IMR-90 (cell line): Measurements from ENCODE around the gene INF2. TPM values are rescaled to one million over a fixed set of nuclear protein-coding genes. Genes with fewer than 3 reads are reported as not detected.
"Not testable (repeated sequence)": the region's sequence is repeated elsewhere in the genome, so short reads cannot be mapped to it uniquely, and the experiment has no call there.

Experiments used
- ATAC-seq: fragments of 200-7000 bp; cut with Tn5 transposase; 2 replicates; pipeline ENCODE4 v1.9.1; 2020; ENCODE audit warnings: low read depth, mild to moderate bottlenecking, moderate library complexity
- BruUV-seq: library from RNA; stranded (reverse); fragments of 400-500 nt; replicated peaks from 2 replicates; lab custom pipeline; 2021; lab: Mats Ljungman, UMichigan
- CTCF ChIA-PET: fragments of 300-600 bp; formaldehyde crosslinking; extraction: SDS; loops from one replicate; lab custom pipeline; 2021; ENCODE audit warnings: antibody characterized with exemption; lab: Yijun Ruan, JAX
- POLR2A ChIA-PET: fragments of 300-600 bp; sonication (Branson Sonifier 250); formaldehyde crosslinking; loops from one replicate; lab custom pipeline; 2022; ENCODE audit warnings: antibody characterized with exemption; ENCODE audit not compliant: unreplicated experiment; lab: Charles Lee
- DNase-seq: peaks from one replicate; pipeline ENCODE4 v3.0.0; 2013
- H2AFZ ChIP-seq: replicated peaks from 2 replicates; pipeline ENCODE3; 2013; ENCODE audit warnings: low read length, mild to moderate bottlenecking; ENCODE audit not compliant: poor library complexity
- H2AK5ac ChIP-seq: 2 replicates; pipeline ENCODE4 v1.6.1; 2013; ENCODE audit warnings: low read depth, low read length, inconsistent platforms
- H2AK9ac ChIP-seq: replicated peaks from 2 replicates; pipeline ENCODE3; 2013; ENCODE audit warnings: mild to moderate bottlenecking, low read depth, low read length, moderate library complexity; ENCODE audit not compliant: poor library complexity
- H2BK120ac ChIP-seq: 2 replicates; pipeline ENCODE4 v1.6.1; 2013; ENCODE audit warnings: low read depth, low read length, inconsistent platforms
- H2BK15ac ChIP-seq: 3 replicates; pipeline ENCODE4 v1.6.1; 2013; ENCODE audit warnings: low read depth, low read length, inconsistent platforms
- H2BK20ac ChIP-seq: 2 replicates; pipeline ENCODE4 v1.6.1; 2013; ENCODE audit warnings: low read depth, mild to moderate bottlenecking, inconsistent platforms, low read length, moderate library complexity
- H2BK5ac ChIP-seq: 2 replicates; pipeline ENCODE4 v1.6.1; 2013; ENCODE audit warnings: mild to moderate bottlenecking, low read depth, low read length, inconsistent platforms; ENCODE audit not compliant: poor library complexity, severe bottlenecking
- H3K14ac ChIP-seq: replicated peaks from 2 replicates; pipeline ENCODE4 v1.6.1; 2013; ENCODE audit warnings: low read depth, low read length, inconsistent platforms
- H3K18ac ChIP-seq: 2 replicates; pipeline ENCODE4 v1.6.1; 2013; ENCODE audit warnings: low read depth, low read length, control low read depth
- H3K23ac ChIP-seq: 2 replicates; pipeline ENCODE4 v1.6.1; 2013; ENCODE audit warnings: low read depth, low read length, inconsistent platforms
- H3K27ac ChIP-seq: 2 replicates; pipeline ENCODE4 v1.5.1; 2013; ENCODE audit warnings: mild to moderate bottlenecking, control low read depth, low read length; ENCODE audit not compliant: insufficient read depth
- H3K27me3 ChIP-seq: 2 replicates; pipeline ENCODE4 v1.6.1; 2013; ENCODE audit warnings: low read length; ENCODE audit not compliant: control insufficient read depth, insufficient read depth
- H3K36me3 ChIP-seq: 2 replicates; pipeline ENCODE4 v1.6.1; 2013; ENCODE audit warnings: low read length, mixed read lengths; ENCODE audit not compliant: control insufficient read depth, insufficient read depth
- H3K4ac ChIP-seq: 2 replicates; pipeline ENCODE4 v1.6.1; 2013; ENCODE audit warnings: low read depth, low read length, inconsistent platforms
- H3K4me1 ChIP-seq: 2 replicates; pipeline ENCODE4 v1.6.1; 2013; ENCODE audit warnings: low read length, mixed read lengths; ENCODE audit not compliant: control insufficient read depth, insufficient read depth
- H3K4me2 ChIP-seq: 2 replicates; pipeline ENCODE4 v1.6.1; 2013; ENCODE audit warnings: low read depth, mild to moderate bottlenecking, control low read depth, low read length, moderate library complexity
- H3K4me3 ChIP-seq: 2 replicates; pipeline ENCODE4 v1.5.1; 2013; ENCODE audit warnings: low read depth, mild to moderate bottlenecking, control low read depth, low read length, moderate library complexity; ENCODE audit not compliant: insufficient read depth
- H3K56ac ChIP-seq: 2 replicates; pipeline ENCODE4 v1.6.1; 2013; ENCODE audit warnings: low read length, inconsistent platforms; ENCODE audit not compliant: insufficient read depth; ENCODE audit errors: extremely low read depth
- H3K79me1 ChIP-seq, 2 experiments: 2 replicates each; pipeline ENCODE4 v1.6.1; 2013; ENCODE audit warnings: low read length in 2 of 2, inconsistent platforms in 1 of 2, low read depth in 1 of 2
- H3K9ac ChIP-seq: 2 replicates; pipeline ENCODE4 v1.6.1; 2013; ENCODE audit warnings: low read depth, low read length, control low read depth
- H3K9me1 ChIP-seq: 2 replicates; pipeline ENCODE4 v1.6.1; 2013; ENCODE audit warnings: low read length, inconsistent platforms; ENCODE audit not compliant: insufficient read depth
- H3K9me3 ChIP-seq: 2 replicates; pipeline ENCODE4 v1.6.1; 2013; ENCODE audit warnings: low read length; ENCODE audit not compliant: control insufficient read depth, insufficient read depth
- H4K20me1 ChIP-seq: 2 replicates; pipeline ENCODE4 v1.6.1; 2013; ENCODE audit warnings: low read length, inconsistent platforms; ENCODE audit not compliant: insufficient read depth
- H4K5ac ChIP-seq: 2 replicates; pipeline ENCODE4 v1.6.1; 2013; ENCODE audit warnings: mild to moderate bottlenecking, low read depth, low read length, control low read depth
- H4K8ac ChIP-seq, 2 experiments: 2 replicates each; pipeline ENCODE4 v1.6.1; 2013; ENCODE audit warnings: low read depth in 2 of 2, low read length in 2 of 2, control low read depth in 1 of 2, inconsistent platforms in 1 of 2
- H4K91ac ChIP-seq: 2 replicates; pipeline ENCODE4 v1.6.1; 2013; ENCODE audit warnings: low read depth, low read length, inconsistent platforms; ENCODE audit not compliant: insufficient read depth
- WGBS, 2 experiments: methylation state at CpG; one replicate each; pipeline versions ENCODE4 v1.1.5 to v1.1.7; 2013; ENCODE audit warnings: missing lambda C conversion rate in 2 of 2; ENCODE audit not compliant: insufficient read length in 1 of 2; ENCODE audit errors: extremely low coverage in 2 of 2; 5-methylcytosine and 5-hydroxymethylcytosine counted together
- dilution Hi-C: fragments of 300-500 bp; cut with HindIII; formaldehyde crosslinking; loops from one replicate; pipeline ENCODE4 v1.14.3; 2018; ENCODE audit warnings: low sequenced_read_pairs; ENCODE audit not compliant: unreplicated experiment
- in situ Hi-C: fragments of 300-500 bp; cut with MboI; formaldehyde crosslinking; loops from 3 replicates; pipeline ENCODE4 v1.14.3; 2019; ENCODE audit warnings: low sequenced_read_pairs, inconsistent platforms, mixed read lengths
- intact Hi-C: fragments of 100-400 bp; cut with micrococcal nuclease; formaldehyde crosslinking; loops from 2 replicates; pipeline ENCODE4 v1.10.0; 2022
- polyA plus RNA-seq, 3 experiments: library from polyadenylated mRNA; depleted of rRNA; stranded (reverse); fragments of >200 nt; gene quantifications; 2 replicates each; pipeline ENCODE4 v1.2.3, GENCODE V29; 2012; ENCODE audit warnings: low replicate concordance in 1 of 3
- total RNA-seq: library from RNA; depleted of rRNA; stranded (reverse); fragments of >200 nt; gene quantifications from 2 replicates; pipeline ENCODE4 v1.2.3, GENCODE V29; 2012

The INF2 gene
- total and polyA plus RNA-seq, 2 of the 4 experiments (the other 2 are of a cell fraction): 16.8 to 62.1 TPM

DNA sequence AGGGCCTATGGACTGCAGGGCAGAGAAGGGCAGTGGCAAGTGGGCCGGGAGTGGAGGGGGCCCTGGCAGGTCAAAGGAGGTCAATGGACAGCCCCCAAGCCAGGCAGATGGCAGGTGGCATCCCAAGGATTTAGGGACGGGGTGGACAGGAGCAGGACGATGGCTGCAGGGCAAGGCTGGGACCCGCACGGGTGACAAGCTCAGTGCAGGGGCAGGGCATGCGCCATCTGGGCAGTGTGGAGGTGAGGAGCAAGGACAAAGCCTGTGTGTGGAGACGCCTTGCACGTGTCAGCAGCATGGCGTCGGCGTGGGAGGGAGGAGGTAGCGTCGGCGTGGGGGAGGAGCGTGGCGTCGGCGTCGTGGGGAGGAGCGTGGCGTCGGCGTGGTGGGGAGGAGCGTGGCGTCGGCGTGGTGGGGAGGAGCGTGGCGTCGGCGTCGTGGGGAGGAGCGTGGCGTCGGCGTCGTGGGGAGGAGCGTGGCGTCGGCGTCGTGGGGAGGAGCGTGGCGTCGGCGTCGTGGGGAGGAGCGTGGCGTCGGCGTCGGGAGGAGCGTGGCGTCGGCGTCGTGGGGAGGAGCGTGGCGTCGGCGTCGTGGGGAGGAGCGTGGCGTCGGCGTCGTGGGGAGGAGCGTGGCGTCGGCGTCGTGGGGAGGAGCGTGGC lies 39.9 kb downstream of the INF2 start:
- H3K14ac ChIP-seq, intact Hi-C loops, H3K18ac ChIP-seq, H2BK120ac ChIP-seq, in situ Hi-C loops, H4K8ac ChIP-seq, H3K9ac ChIP-seq, H2AK5ac ChIP-seq, H3K27me3 ChIP-seq, H2AK9ac ChIP-seq, H3K9me1 ChIP-seq, H4K20me1 ChIP-seq, ATAC-seq, H3K79me1 ChIP-seq, H3K27ac ChIP-seq, H3K23ac ChIP-seq, H3K4ac ChIP-seq, DNase-seq, H2BK20ac ChIP-seq, H3K4me3 ChIP-seq, POLR2A ChIA-PET, H4K5ac ChIP-seq, dilution Hi-C loops, BruUV-seq, H3K56ac ChIP-seq, H3K36me3 ChIP-seq, H3K4me1 ChIP-seq, H3K4me2 ChIP-seq, H3K9me3 ChIP-seq, H4K91ac ChIP-seq, H2BK5ac ChIP-seq, H2BK15ac ChIP-seq: not testable (repeated sequence)
- CTCF ChIA-PET: interaction anchor here (0.6 kb wide), 1 partner anchor 10 kb away, joined by 5 read pairs; no protein-coding TSS in a partner anchor
- H2AFZ ChIP-seq: peak overlapping the region; percentile 23
- 88% methylated on average over 12 of the region's 73 CpGs; no CpG with 5 or more reads in 1 of the 2 experiments for WGBS, 2 experiments
